LNCaP clone FGC (cell line): ENCODE measurements around the gene INSC.

Experiments
- DNase-seq: peaks from one replicate; pipeline ENCODE4 v3.0.0-alpha.2; 2011; ENCODE audit warnings: low read depth
- H3K4me3 ChIP-seq: 2 replicates; pipeline ENCODE4 v1.5.1; 2011; ENCODE audit warnings: mild to moderate bottlenecking, low read depth, low read length, control low read depth
- CTCF ChIP-seq: IDR thresholded peaks from 2 replicates; pipeline ENCODE4 v1.5.1; 2012; ENCODE audit warnings: mild to moderate bottlenecking; ENCODE audit not compliant: control insufficient read depth, insufficient read depth; ENCODE audit errors: extremely low read depth

INSC gene

GRCh38 chr11:15139096-15139770 lies 24.5 kb downstream of the INSC start:
- no peak overlapping the region for H3K4me3 ChIP-seq
- no peak for DNase-seq
- TF ChIP-seq CTCF, result no peak

GRCh38 chr11:15139958-15140659 lies 25.4 kb downstream of the INSC start:
- no peak for TF ChIP-seq CTCF
- no peak for DNase-seq
- no peak overlapping the region for H3K4me3 ChIP-seq

- no peak for TF ChIP-seq CTCF
- no peak overlapping the region for H3K4me3 ChIP-seq
- DNase-seq, result no peak
These were observed 26.7 kb downstream of the INSC start for GRCh38 chr11:15141381-15141780.

GRCh38 chr11:15142838-15143237 lies 28.1 kb downstream of the INSC start:
- no peak overlapping the region for H3K4me3 ChIP-seq
- TF ChIP-seq CTCF, result no peak
- DNase-seq, result no peak

GRCh38 chr11:15143855-15144254 lies 29.1 kb downstream of the INSC start:
- no peak for TF ChIP-seq CTCF
- no peak overlapping the region for H3K4me3 ChIP-seq
- no peak for DNase-seq

- TF ChIP-seq CTCF, result no peak
- no peak overlapping the region for H3K4me3 ChIP-seq
- no peak for DNase-seq
These were observed 29.6 kb downstream of the INSC start for GRCh38 chr11:15144347-15144746.
